Duodenal mucosa (tissue), 2 donors: Measurements from ENCODE around the gene MIGA2.

Experiments used
- H3K27ac ChIP-seq: one replicate; pipeline ENCODE4 v1.7.0; 2013; ENCODE audit warnings: low read depth, low read length
- H3K27me3 ChIP-seq, 2 donors: one replicate each; pipeline ENCODE4 v1.7.0; 2013; ENCODE audit warnings: low read length in 2 of 2, control low read depth in 1 of 2; ENCODE audit not compliant: insufficient read depth in 2 of 2, control insufficient read depth in 1 of 2
- H3K36me3 ChIP-seq, 2 donors: one replicate each; pipeline ENCODE4 v1.7.0; 2013; ENCODE audit warnings: low read length in 2 of 2, control low read depth in 1 of 2; ENCODE audit not compliant: insufficient read depth in 2 of 2, control insufficient read depth in 1 of 2
- H3K4me1 ChIP-seq, 2 donors: one replicate each; pipeline ENCODE4 v1.7.0; 2013; ENCODE audit warnings: low read length in 2 of 2, control low read depth in 1 of 2; ENCODE audit not compliant: insufficient read depth in 2 of 2, control insufficient read depth in 1 of 2
- H3K4me3 ChIP-seq, 2 donors: one replicate each; pipeline ENCODE4 v1.7.0; 2013; ENCODE audit warnings: low read length in 2 of 2, low read depth in 1 of 2
- H3K9ac ChIP-seq, 2 donors: one replicate each; pipeline ENCODE4 v1.7.0; 2013; ENCODE audit warnings: low read length in 2 of 2, low read depth in 1 of 2
- H3K9me3 ChIP-seq, 2 donors: one replicate each; pipeline ENCODE4 v1.7.0; 2013; ENCODE audit warnings: low read length in 2 of 2, control low read depth in 1 of 2; ENCODE audit not compliant: control insufficient read depth in 1 of 2

MIGA2 gene

GRCh38 chr9:129079829-129080228 is 43.4 kb downstream of the MIGA2 start:
- Histone ChIP-seq H3K4me1 (peaks cover 54 to 71% of the 10 kb centered on the region in 2 donors), H3K36me3 (peaks cover 0 to 12% of the 10 kb centered on the region in 2 donors), H3K27me3 (no peaks in the 10 kb centered on the region), H3K9ac (peak overlapping the region in 1 of 2 donors; percentile 40), H3K9me3 (no peaks in the 10 kb centered on the region), H3K4me3 (peak overlapping the region; percentile 76 to 93), H3K27ac (no peak overlapping the region)

- Histone ChIP-seq H3K36me3 (peaks cover 2 to 16% of the 10 kb centered on the region in 2 donors), H3K9me3 (no peaks in the 10 kb centered on the region), H3K4me3 (peak overlapping the region; percentile 76 to 93), H3K9ac (peak overlapping the region; percentile 40 to 62), H3K27ac (peak overlapping the region; percentile 17), H3K27me3 (no peaks in the 10 kb centered on the region), H3K4me1 (peaks cover 54 to 71% of the 10 kb centered on the region in 2 donors)
These were observed 43.8 kb downstream of the MIGA2 start for GRCh38 chr9:129080298-129080600.

- H3K27ac ChIP-seq = peak within 1 kb of the TSS; percentile 85
- H3K36me3 ChIP-seq = peaks cover 7 to 22% of the 10 kb centered on the region in 2 donors
- peak within 1 kb of the TSS; percentile 72 to 73 for H3K9ac ChIP-seq
- H3K4me3 ChIP-seq = peak within 1 kb of the TSS; percentile 79 to 93
- no peaks in the 10 kb centered on the region for H3K27me3 ChIP-seq
- no peaks in the 10 kb centered on the region for H3K9me3 ChIP-seq
- H3K4me1 ChIP-seq = peaks cover 49 to 66% of the 10 kb centered on the region in 2 donors
These were observed 44.4 kb downstream of the MIGA2 start, which contains the start of gene DOLPP1 for GRCh38 chr9:129080601-129081387. DOLPP1 (plus strand) TSS chr9:129081111; CDS start chr9:129081132, 21 bp downstream.

GRCh38 chr9:129081388-129081904 is 45.0 kb downstream of the MIGA2 start:
- Histone ChIP-seq H3K4me3 (peak overlapping the region; percentile 79 to 93), H3K27ac (peak overlapping the region; percentile 85), H3K9me3 (no peaks in the 10 kb centered on the region), H3K9ac (peak overlapping the region; percentile 72 to 73), H3K27me3 (no peaks in the 10 kb centered on the region), H3K4me1 (peaks cover 46 to 59% of the 10 kb centered on the region in 2 donors), H3K36me3 (peaks cover 14 to 28% of the 10 kb centered on the region in 2 donors)

GRCh38 chr9:129084087-129084486 is 47.7 kb downstream of the MIGA2 start:
- H3K27me3 ChIP-seq = no peaks in the 10 kb centered on the region
- peaks cover 30 to 42% of the 10 kb centered on the region in 2 donors for H3K4me1 ChIP-seq
- peak overlapping the region; percentile 18 to 72 for H3K9ac ChIP-seq
- no peak overlapping the region for H3K27ac ChIP-seq
- peaks cover 27 to 46% of the 10 kb centered on the region in 2 donors for H3K36me3 ChIP-seq
- peak overlapping the region; percentile 23 to 30 for H3K4me3 ChIP-seq
- no peaks in the 10 kb centered on the region for H3K9me3 ChIP-seq

GRCh38 chr9:129089246-129089645 is 52.8 kb downstream of the MIGA2 start:
- Histone ChIP-seq H3K36me3 (peaks cover 30 to 52% of the 10 kb centered on the region in 2 donors), H3K4me1 (peaks cover 0 to 3% of the 10 kb centered on the region in 2 donors), H3K27ac (no peak overlapping the region), H3K9ac (no peak overlapping the region), H3K27me3 (no peaks in the 10 kb centered on the region), H3K4me3 (no peak overlapping the region), H3K9me3 (no peaks in the 10 kb centered on the region)

GRCh38 chr9:129093602-129094386 is 57.4 kb downstream of the MIGA2 start:
- Histone ChIP-seq H3K36me3 (peaks cover 3 to 57% of the 10 kb centered on the region in 2 donors), H3K27me3 (no peaks in the 10 kb centered on the region), H3K9me3 (no peaks in the 10 kb centered on the region), H3K4me3 (no peak overlapping the region), H3K27ac (no peak overlapping the region), H3K9ac (no peak overlapping the region), H3K4me1 (no peaks in the 10 kb centered on the region)

- no peak overlapping the region for H3K9ac ChIP-seq
- no peaks in the 10 kb centered on the region for H3K27me3 ChIP-seq
- no peaks in the 10 kb centered on the region for H3K4me1 ChIP-seq
- peaks cover 1 to 49% of the 10 kb centered on the region in 2 donors for H3K36me3 ChIP-seq
- no peak overlapping the region for H3K27ac ChIP-seq
- no peaks in the 10 kb centered on the region for H3K9me3 ChIP-seq
- H3K4me3 ChIP-seq = no peak overlapping the region
These were observed 58.2 kb downstream of the MIGA2 start for GRCh38 chr9:129094387-129095169.

GRCh38 chr9:129095170-129095667 is 58.8 kb downstream of the MIGA2 start:
- peaks cover 0 to 48% of the 10 kb centered on the region in 2 donors for H3K36me3 ChIP-seq
- no peaks in the 10 kb centered on the region for H3K27me3 ChIP-seq
- H3K9me3 ChIP-seq = no peaks in the 10 kb centered on the region
- no peak overlapping the region for H3K27ac ChIP-seq
- no peak overlapping the region for H3K4me3 ChIP-seq
- no peak overlapping the region for H3K9ac ChIP-seq
- H3K4me1 ChIP-seq = no peaks in the 10 kb centered on the region
